Activated T-helper 1 cell treated with Interleukin-2 at 50 U/mL for 16 hours (primary cell): Measurements from ENCODE around the gene URM1.
"Not testable (repeated sequence)": the region's sequence is repeated elsewhere in the genome, so short reads cannot be mapped to it uniquely, and the experiment has no call there.

Experiments
- DNase-seq: peaks from one replicate; pipeline ENCODE4 v3.0.0-alpha.2; 2020; ENCODE audit warnings: low read depth

Gene URM1

DNA sequence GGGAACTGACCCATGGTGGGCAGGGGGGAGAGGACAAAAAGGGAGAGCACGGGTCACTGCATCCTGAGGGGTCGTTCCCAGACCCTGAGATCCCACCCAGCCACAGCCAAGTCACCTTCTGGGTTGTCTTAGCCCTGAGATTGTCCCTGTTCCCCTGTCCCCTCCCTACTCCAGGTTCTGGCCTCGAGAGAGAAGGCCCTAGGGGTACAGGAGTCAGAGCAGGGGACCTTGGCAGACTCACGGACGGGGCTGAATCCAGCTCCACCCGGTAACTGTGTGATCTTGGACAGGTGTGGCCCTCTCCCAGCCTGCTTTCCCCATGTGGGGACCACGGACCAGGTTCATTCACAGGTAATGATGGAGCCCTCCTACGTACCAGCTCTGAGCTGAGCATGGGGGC is 38.3 kb downstream of the URM1 start:
- no peak for DNase-seq

DNA sequence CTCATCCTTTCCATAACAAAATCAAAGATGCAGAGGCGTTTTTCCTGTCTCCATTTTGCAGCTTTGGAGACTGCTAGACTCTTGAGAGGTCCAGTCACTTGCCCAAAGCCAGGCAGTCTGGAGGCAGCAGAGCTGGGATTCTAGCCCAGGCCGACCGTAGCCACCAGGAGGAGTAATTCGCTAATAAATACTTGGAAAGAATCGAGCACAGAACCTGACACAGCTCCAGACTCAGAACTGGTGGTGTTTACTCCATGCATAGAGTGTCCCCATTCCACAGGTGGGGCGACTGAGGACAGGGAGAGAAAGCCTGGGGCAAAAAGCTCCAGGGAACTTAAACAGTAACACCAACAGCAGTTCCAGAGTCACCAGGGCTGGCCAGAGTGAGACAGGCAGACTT is 38.8 kb downstream of the URM1 start:
- DNase-seq, result no peak

DNA sequence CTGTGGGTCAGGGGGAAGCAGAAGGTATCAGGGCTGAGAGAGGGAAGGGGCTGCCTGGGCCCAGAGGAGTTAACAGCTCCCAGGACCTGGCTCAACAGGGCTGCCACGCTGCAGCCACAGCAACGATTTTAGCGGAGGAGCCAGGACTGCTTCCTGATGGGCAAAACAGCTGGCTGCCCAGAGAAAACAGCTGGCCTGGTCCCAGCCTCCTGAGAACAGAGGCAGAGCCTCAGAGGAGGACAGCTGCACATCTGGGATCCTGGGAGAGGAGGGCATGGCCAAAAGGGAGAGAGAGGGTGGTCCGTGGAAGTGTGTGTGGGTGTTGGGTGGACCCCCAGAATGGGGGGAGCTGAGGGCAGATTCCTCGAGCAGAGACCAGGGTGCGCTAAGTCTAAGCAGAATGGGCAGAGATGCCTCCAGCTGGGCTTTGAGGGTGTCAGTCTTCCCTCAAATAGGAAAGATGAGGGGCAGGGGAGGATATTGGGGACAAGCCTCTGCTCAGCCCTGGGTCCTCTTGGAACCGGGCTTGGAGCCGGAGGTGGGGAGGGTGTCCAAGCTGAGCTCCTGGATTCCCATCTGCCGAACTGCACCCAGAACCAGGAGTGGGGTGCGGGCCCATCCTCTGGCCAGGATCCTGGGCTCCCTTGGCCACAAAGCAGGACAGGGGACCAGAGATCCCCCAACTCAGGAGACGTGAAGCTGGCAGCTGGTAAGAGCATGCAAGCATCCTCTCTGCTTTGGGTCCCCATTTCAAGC is 40.4 kb downstream of the URM1 start:
- DNase-seq, result no peak

- DNase-seq, result peak; percentile 11
Measured at GRCh38 chr9:128412120-128412790, 41.1 kb downstream of the URM1 start.

GRCh38 chr9:128413728-128414127 is 42.6 kb downstream of the URM1 start:
- DNase-seq, result not testable (repeated sequence)

DNA sequence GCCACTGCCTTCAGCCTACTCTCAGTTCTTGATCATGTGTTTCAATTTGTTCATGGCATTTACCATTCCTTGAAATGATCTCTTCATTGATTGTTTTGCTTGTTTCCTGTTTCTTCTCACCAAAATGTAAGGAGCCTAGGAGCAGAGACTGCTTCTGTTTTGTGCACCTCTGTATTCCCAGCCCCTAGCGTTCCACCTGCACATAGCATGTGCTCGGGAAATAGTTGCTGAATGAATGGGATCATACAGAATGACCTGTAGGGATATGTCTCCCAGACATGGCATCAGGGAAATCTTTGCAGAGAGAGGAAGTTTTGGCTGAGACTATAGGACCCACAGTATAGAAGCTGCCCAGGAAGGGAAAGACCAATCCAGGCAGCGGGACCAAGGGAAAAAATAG is 43.3 kb downstream of the URM1 start:
- DNase-seq, result no peak

GRCh38 chr9:128415281-128415680 is 44.1 kb downstream of the URM1 start:
- DNase-seq, result no peak

DNA sequence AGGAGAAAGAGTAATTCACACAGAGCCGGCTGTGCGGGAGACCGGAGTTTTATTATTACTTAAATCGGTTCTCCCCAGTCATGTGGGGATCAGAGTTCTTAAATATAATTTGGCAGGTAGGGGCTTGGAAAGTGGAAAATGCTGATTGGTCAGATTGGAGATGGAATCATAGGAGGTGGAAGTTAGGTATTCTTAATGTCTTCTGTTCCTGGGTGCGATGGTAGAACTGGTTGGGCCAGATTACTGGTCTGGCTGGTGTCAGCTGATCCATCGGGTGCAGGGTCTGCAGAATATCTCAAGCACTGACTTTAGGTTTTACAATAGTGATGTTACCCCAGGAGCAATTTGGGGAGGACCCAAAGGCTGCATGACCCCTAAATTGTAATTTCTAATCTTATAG is 44.8 kb downstream of the URM1 start:
- no peak for DNase-seq

- DNase-seq, result no peak
Measured at GRCh38 chr9:128416432-128417019, 45.4 kb downstream of the URM1 start.

DNA sequence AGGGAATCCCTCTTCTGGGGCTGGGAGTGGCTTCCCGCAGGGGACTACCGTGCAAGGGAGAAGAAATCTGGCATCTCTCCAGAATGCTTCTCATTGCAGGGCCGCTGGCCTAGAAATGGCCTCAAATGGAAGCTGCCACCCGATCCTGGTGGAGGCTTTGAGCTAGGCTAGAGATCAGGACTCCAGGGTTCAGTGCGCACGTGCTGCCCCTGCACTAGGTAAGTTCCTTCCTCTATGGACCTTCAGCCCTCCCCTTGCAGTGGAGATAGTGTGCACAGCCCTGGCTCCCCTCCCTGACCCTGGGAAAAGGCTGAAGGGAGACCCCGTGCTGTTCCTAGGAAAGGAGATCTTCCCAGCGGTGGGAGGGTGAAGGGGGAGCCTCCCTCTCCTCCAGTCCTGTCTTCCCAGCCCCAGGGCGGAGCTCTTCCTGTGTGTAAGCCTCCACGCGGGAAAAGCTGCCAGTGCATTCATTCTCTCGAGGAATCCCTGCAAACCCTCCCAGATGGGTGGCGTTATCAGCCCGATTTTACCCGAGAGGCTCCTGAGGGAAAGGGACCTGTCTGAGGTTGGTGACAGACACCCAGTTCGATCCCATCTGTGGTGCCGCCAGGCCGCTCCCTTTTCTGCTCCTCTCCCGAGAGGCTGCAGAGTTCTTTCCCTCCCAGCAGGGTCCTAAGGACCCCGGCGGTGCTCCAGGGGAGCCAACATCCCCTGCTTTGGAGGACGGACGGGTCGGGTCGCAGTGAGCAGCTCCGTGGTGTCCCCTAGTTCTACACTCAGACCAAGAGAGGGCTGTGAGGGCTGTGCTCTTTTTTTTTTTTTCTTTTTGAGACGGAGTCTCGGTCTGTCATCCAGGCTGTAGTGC is 48.1 kb downstream of the URM1 start:
- no peak for DNase-seq

DNA sequence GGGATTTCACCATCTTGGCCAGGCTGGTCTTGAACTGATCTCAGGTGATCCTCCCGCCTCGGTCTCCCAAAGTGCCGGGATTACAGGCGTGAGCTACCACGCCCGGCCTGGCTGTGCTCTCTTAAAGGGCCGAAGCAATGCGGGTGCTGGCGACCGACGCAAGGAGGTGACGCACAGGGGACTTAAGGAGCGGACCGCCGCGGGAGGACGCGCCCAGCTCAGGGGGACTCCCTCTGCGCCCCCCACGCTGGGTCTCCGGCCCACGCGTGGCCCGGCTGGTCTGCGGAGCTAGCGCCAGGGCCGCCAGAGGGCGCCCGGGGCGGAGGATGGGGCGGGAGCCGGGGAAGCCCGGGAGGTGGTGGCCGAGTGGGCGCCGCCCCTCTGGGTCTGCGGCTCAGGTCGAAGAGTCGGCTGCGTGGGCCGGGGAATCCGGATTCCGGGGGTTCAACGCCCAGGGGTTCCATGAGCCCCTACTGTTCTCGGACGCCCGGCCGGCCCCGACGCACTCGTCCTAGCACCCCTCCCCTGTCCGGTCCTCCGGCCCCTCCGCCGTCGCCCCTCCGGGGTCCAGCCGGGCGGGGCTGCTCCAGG is 49.0 kb downstream of the URM1 start:
- peak; percentile 47 for DNase-seq

DNA sequence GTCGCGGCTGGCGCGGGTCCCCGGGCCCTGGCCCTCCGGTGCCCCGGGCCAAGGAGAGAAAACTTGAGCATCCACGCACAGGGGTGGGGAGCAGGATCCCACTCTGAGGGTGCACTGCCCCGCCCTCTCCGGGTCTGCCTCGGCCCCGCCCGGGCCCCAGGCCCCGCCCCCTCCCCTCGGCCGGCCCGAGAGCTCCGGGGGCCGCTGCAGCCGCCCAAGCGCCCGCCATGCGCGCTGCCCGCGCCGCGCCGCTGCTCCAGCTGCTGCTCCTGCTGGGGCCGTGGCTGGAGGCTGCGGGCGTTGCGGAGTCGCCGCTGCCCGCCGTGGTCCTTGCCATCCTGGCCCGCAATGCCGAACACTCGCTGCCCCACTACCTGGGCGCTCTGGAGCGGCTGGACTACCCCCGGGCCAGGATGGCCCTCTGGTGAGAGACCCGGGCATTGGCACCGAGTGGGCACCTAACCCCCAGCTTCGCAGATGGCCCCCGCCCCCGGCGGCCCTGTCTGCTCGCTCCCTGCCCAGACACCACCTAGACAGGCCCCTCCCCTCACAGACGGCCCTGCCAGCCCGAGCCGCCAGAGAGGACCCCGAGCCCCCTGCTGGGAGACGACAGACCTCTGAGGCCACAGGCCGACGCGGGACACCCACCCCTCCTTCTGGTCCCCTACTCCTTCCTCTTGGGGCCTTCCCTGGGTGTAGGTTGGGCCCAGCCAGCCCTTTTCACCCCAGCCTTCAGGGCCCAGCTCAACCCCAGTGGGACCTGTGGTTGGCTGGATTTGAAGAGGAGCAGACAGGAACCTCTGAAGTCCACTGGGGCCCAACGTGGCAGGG is 49.7 kb downstream of the URM1 start, which contains the start of gene CERCAM:
CERCAM (plus strand) TSS at position 207 of the 831 bp plus-strand sequence; CDS start at position 228, 21 bp downstream.
- peak; percentile 9 for DNase-seq

- no peak for DNase-seq
Measured at GRCh38 chr9:128421482-128421996, 50.4 kb downstream of the URM1 start.

GRCh38 chr9:128422022-128422782 is 51.0 kb downstream of the URM1 start:
- DNase-seq, result not testable (repeated sequence)

GRCh38 chr9:128422783-128423150 is 51.6 kb downstream of the URM1 start:
- no peak for DNase-seq

- not testable (repeated sequence) for DNase-seq
Measured at GRCh38 chr9:128423356-128423755, 52.2 kb downstream of the URM1 start.

- no peak for DNase-seq
Measured at GRCh38 chr9:128424268-128424780, 53.1 kb downstream of the URM1 start.

DNA sequence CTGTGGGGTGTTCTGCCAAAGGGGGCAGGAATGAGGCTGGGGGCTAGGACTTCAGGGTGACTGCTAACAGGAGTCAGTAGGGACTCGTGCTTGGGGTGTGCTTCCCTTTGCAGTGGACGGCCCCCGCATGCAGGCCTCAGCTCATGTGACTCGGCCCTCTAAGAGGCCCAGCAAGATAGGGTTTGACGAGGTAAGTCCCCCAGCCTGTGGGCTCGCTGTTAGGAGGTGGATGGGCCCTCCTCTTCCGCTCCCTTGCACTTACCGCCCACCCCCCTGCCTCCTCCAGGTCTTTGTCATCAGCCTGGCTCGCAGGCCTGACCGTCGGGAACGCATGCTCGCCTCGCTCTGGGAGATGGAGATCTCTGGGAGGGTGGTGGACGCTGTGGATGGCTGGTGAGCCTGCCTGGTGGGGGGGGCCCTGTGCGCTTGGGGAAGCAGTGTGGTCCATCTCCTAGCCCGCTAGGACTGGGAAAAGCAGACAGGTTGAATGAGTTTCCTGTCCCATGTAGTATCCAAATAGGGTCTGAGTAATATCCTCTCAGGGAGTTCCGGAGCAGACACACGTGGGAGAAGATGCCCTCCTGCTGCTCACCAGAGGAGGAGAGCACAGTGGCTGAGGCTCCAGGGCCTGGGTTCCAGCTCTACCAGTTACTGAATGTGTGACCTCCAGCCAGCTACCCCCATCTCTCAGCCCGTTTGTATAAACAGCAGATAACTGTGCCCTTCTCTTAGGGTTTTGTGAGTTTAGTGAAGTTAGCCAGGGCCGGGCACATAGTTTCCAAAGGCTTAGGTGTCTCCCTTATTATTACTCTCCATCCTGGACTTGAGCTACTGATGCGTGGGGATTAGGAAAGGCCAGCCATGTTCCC is 57.7 kb downstream of the URM1 start:
- DNase-seq, result no peak
